Raji (cell line): ENCODE data around the gene DNAH14.

Experiments used
- POLR2A ChIP-seq: IDR thresholded peaks from 2 replicates; pipeline ENCODE4 v1.6.1; 2011; ENCODE audit warnings: low read depth, low read length, control low read depth; ENCODE audit not compliant: insufficient read depth

DNAH14 gene

DNA sequence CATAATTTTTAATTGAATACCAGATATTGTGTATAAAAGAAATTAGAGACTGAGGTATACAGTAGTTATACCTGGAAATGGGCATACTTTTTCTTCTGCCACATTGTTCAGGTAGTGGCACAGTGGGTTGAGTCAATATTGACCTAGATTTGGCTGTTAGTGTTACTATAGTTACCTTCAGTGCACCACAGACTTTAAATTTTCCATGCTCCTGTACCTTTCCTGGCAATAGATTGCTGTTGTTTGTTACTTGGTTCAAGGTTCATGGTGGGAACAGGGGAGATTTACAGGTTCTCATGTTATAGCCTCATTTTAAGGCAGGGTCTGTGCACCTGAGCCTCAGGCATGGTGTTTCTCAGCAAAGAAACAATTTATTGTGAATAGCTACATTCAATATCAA, 279.7 kb downstream of the DNAH14 start:
- TF ChIP-seq POLR2A: no peak

DNA sequence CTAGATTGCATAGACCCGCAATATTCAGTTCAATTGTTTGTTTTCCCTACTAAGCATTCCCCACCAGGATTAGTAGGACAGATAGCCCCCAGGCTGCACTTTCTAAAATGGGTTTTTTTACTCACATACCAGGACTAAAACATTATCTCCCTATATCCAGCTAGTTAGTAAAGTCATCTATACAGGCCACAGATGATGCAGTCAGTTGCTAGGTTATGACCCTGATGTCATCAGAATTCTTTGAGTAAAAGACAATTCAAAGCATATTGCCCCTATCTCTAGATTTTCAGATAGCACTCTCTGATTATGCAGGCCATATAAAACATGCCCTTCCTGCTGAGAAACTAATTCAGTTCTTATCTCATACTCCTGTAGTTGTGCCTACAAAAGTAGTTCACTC, 294.8 kb downstream of the DNAH14 start:
- no peak for TF ChIP-seq POLR2A

DNA sequence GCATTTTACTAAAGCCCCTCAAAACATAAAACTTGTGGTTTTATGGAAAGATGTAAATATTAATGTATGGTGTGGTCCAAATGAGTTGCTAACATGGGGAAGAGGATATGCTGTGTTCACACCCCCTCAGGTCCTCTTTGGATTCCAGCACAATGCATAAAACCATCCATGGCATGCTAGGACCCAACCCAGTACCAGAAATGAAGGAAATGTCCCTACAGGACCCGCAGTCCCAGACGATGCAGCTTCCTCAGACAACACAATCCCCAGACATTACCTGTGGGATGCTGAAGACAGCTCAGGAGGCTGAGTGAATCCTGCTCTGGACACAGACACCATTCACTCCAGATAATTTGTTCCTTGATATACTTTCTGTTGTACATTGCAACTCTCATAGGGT, 296.2 kb downstream of the DNAH14 start:
- TF ChIP-seq POLR2A: no peak

DNA sequence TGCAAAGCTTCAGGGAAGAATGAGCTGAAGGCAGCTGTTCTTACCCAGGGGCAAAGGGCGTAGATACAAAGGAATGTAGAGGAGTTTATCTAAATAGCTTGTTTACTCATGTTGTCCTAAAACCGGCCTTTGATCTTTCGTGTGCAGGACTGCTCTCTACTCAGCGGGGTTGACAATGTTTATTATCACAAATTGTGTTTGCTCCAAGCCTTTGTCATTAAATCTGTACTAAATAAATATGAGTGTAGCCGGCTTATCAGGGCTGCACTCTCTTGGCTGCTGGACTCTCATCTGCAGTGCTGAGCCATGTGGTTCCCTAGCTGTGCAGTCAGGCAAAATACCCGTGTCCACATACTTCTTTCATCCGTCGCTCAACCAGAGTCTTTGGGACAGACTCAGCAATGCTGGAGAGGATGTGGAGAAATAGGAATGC, 299.4 kb downstream of the DNAH14 start:
- no peak for TF ChIP-seq POLR2A

DNA sequence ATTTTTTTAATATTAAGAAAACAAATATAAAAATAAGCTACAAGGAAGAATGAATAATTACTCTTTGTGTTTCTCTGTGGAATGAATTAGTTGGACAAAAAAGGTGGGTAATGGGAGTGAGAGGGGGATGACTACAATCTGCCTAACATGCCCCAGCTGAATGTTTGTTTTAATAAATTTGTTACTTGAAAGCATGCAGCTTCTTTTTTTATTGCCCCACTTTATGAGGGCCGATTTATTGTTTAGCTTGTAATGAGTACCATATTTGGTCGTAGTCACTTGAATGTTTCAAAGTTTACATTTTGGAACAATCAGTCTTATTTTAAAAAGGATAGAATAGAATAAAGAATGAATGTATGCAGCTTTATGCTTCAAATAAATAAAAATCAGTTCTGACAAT, 301.0 kb downstream of the DNAH14 start:
- TF ChIP-seq POLR2A: no peak

DNA sequence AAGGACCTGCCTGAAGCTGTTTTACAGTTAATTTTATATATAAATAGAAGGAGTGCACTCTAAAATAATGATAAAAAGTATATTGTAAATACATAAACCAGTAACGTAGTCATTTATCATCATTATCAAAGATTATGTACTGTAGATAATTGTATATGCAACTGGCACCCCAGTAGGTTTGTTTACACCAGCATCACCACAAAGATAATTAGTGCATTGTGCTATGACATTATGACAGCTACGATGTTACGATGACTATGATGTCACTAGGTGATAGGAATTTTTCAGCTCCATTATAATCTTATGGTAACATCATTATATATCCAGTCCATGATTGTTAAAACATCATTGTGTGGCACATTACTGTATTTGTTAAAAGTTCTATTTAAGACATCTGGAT, 313.1 kb downstream of the DNAH14 start:
- no peak for TF ChIP-seq POLR2A

DNA sequence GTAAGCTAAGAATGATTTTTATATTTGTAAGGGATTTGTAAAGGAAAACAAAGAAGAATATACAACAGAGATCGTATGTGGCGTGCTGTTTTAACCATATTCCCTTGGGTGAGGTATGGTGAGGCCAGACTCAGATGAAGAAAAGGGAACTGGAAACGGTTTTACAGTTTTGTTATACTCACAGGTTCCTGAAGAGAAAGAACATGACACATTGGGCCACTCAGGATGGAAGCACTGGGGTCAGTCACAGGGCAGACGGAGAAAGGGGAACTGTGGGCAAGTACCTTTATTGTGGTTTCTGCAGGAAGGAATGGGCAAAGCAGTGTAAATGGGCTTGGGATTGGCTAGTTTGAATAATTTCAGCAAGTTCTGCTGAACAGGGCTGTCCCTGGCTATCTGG, 321.0 kb downstream of the DNAH14 start:
- no peak for TF ChIP-seq POLR2A

DNA sequence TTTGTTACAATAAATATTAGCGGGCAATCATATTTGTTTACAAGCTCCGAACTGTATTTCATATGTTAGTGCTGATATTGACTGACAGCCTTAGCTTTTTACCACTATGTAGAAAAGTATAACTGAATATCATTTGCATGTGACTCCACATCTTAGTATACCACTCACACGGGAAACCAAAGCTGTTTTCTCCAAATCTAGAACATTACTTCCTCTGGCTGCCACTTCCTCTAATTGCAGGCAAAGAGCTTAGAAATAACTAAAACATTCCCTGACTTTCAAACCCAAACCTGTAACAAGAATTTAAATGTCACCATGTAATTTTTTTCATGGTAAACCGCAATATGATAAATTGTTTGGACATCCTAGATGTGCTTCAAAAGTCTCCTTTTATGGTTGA, 323.7 kb downstream of the DNAH14 start:
- TF ChIP-seq POLR2A: no peak

DNA sequence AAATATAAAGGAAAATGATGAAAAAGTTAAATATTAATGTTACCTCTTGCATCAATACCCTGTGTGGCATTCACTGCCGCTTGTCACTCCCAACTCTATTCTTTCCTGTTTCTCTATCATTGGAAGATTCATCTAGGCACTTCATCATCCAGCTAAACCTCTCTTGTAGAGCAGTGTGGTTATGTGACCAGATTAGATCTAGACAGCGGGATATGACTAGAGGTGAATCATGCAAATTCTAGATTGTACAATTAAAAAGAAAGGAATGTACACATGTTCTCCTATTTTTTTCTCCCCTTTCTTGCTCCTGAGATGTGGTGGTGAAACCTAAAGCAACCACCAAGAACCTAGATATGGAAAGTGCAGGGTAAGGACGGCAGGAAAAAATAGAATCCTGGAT, 324.3 kb downstream of the DNAH14 start:
- TF ChIP-seq POLR2A: no peak

DNA sequence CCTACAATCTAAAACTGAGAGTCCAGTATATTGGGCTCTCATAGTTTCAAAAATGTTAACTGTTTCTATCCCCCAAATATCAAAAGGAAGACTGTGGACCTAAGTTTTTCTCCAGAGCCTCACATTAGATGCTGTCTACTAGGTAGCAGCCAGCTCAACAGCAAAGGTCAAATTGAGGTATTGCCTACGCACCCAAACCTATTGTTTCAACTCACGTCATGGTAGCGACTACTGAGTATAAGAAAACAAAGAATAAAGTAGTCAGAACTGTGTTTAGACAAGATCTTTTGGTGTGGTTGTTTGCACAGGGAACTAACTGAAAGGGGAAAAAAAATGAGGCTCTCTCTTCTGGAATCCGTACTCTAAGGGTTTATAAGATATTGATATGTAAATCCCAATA, 325.2 kb downstream of the DNAH14 start:
- TF ChIP-seq POLR2A: no peak

DNA sequence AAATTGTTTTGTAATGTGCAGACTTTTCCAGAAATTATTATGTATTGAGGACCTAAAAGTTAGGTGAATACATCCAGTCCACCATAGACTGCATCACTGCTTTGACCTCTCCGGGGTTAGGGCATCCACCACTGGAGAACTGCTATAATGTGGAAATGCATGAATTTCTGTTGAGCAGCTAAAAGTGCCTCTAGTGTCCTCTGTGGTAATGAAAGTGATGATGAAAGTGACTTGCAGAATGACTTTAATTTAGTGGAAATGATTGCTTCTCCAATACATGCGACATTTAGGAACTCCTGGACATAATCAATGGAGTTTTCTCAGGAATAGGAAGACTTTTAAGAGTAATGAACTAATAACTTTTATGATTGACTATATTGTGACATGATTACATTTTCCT, 327.6 kb downstream of the DNAH14 start:
- no peak for TF ChIP-seq POLR2A

DNA sequence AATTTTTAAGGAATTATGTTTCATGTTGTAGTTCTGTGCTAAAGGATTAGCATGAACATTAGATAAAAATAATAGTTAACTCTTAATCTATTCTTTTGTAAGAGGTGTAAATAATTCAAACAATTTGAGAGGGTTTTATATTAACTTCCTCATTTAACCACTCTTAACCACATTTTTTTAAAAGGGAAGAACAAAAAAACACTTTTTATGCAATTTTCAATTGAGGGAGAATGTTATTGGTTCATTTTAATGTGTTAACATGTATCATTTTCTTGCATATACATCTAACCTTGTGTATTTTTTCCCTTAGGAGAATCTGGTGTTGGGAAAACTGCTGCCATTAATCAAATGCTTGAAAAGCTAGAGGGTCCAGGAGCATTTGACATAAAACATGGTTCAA, 329.3 kb downstream of the DNAH14 start:
- no peak for TF ChIP-seq POLR2A

DNA sequence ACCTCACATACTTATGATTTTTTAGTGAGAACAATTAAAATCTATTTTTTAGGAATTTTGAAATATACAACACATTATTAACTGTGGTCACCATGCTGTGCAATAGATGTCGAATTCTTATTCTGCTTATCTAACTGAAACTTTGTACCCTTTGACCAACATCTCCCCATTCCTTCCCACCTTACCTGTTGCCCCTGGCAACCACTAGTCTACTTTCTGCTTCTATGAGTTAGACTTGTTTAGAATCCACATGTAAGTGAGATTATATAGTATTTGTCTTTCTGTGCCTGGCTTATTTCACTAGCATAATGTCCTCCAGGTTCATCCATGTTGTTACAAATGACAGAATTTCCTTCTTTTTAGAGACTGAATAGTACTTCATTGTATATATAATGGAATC, 330.1 kb downstream of the DNAH14 start:
- no peak for TF ChIP-seq POLR2A

DNA sequence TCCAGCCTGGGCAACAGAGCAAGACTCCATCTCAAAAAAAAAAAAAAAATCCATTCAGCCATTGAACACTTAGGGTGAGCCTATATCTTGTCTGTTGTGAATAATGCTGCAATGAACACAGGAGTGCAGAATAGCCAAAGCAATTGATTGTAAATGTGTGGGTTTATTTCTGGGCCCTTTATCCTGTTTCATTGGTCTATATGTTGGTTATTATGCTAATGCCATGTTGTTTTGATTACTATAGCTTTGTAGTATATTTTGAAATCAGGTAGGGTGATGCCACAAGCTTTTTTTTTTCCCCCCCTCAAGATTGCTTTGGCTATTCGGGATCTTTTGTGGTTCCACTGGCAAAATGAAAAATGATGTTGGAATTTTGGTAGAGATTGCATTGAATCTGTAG, 330.8 kb downstream of the DNAH14 start:
- no peak for TF ChIP-seq POLR2A

DNA sequence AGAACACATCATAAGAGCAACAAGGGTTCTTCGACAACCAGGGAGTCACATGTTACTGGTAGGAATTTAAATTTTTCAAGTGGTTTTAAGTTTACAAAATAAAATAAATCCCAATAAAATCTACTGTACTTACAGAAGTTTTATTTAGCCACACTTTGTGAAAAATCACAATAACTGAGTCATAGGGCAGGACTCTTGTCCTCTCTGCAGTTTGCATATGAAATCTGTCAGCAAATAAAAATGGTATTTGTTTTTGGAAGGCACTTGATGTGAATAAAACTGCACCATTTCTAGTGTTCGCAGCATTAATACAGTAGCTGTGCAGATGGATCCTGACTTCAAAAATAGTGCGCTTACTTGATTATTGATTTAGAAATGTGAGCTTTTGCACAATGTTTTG, 348.0 kb downstream of the DNAH14 start:
- no peak for TF ChIP-seq POLR2A

DNA sequence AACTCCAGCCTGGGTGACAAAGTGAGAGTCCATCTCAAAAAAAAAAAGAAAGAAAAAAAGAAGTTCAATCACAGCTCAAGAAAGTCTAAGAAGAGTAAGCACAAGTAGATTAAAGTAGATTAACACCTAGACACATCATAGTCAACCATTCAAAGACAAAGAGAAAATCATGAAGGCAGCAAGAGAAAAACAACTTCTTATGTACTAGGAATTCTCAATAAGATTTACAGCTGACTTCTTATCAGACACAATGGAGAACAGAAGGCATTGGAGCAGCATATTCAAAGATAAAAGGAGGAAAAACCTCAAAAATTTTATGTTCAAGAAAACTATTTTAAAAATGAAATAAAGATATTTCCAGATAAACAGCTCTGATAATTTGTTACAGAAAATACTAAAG, 351.1 kb downstream of the DNAH14 start:
- no peak for TF ChIP-seq POLR2A

DNA sequence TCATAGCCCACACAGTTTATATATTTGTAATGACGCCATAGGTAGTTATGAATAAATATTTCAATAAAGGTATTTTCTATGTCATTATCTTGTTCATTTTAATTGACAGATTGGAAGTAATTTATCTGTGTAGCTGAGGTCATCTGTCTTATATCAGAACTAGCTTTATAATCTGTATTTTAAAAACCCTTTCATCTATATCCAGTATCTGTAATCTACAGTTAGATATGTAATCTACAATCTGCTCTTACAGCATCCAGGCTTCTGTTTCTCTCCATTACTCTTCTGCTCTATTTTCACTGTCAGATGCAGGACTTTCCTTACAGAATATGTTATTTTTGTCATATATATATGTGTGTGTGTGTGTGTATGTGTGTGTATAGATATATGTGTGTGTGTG, 360.8 kb downstream of the DNAH14 start:
- no peak for TF ChIP-seq POLR2A

DNA sequence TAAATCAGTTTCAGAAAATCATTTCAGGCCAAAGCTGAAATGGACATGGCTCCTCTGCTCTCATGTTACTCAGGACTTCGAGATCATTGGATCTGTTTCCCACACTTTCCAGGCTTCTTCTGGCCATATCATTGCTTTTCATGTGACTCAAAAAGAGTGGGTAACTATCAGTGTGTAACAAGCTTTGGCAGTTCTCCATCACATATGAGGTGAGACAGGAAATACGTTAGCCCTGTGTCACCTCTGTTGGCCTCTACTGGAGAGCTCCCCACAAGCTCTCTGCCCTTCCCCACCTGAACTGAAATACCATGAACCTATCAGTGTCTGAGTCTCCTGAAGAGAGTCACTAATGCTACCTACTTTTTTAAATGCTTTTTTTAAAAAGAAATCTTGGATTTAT, 370.1 kb downstream of the DNAH14 start:
- no peak for TF ChIP-seq POLR2A

DNA sequence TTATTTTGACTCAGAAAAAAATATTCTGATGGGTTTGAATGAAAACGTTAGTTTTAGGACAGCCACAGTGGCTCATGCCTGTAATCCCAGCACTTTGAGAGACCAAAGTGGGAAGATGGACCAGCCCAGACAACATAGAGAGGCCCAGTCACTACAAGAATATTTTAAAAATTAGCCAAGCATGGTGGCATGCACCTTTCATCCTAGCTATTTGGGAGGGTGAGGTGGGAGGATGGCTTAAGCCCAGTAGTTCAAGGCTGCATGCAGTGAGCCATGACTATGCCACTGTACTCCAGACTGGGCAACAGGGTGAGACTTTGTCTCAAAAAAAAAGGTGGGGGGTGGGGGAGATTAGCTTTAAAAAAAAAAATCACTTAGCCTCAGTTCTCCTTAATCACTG, 370.9 kb downstream of the DNAH14 start:
- TF ChIP-seq POLR2A: no peak

DNA sequence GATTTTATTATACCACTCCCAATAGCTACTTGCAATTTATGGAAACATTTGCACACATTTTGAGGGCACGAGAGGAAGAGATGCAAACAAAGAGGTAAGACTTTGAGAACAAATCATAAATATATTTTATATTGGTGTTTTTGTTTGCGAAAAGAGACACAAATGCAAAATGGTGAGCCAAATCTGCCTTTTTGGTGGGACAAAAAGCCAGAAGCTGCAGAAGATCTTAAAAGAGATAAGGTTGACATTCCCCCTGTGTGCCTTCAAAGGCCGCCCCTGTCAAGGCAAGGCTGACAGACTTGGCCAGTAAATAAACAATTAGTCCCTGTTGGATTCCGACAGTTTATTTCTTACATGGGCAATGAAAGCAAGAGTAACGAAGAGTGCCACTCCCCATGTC, 375.5 kb downstream of the DNAH14 start:
- TF ChIP-seq POLR2A: no peak
